ENCODE measurements around the gene PTPRN2.
"Not testable (repeated sequence)": the region's sequence is repeated elsewhere in the genome, so short reads cannot be mapped to it uniquely, and the experiment has no call there.

PTPRN2 gene

DNA sequence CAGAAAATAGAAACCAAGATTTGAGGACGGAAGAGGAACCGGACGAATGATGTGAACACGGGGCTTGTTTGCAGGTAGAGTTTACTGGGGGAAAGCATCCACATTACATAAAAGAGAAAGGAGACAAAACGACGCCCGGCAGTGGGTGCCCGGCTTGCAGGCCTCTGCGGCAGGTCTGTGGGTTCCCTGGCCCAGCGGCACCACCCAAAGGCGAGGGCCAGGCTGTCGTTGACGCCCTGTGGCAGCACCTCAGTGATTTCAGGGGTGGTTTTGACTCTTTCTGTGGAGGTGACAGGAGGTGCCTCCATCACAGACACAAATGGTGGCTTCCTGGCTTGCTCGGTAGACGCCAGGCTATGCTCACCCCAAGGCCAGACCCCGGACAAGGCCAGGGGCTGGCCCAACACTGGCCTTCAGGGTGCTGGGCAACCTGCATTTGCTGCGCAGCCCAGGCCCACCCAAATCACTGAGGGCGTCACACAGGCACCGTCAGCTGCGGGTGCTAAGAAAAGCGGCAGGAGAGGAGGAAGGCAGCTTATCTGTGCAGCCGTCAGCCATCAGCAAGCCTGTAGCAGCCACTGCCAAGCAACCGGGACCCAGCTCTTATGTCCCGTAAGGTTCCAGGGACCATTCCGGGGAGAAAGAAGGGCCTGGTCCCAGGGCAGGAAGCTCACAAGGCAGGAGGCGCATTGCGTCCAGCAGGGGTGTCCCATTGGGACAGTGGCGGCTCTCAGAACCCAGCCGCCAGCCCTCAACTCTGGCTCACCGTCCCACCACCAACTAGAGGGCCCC lies 230.3 kb downstream of the PTPRN2 start:
- DNase-seq, result no peak

DNA sequence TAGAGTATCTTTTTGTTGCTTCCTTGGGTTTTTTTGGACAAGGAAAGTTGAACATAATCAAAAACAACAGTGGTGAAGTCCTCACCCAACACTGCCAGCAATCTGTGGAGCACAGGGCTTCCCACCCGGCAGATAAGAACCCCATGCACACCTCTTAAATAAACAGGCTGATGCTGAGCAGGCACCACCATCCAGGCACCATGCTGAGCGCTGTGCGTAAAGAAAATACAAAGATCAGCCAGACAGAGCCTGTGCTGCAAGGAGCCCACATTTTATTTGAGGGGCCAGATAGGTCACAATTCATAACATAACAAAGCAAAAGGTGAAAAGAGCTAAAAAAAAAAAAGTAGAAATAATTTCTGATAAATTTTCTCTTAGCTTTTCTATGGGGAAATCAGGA lies 231.2 kb downstream of the PTPRN2 start:
- DNase-seq, result no peak

DNA sequence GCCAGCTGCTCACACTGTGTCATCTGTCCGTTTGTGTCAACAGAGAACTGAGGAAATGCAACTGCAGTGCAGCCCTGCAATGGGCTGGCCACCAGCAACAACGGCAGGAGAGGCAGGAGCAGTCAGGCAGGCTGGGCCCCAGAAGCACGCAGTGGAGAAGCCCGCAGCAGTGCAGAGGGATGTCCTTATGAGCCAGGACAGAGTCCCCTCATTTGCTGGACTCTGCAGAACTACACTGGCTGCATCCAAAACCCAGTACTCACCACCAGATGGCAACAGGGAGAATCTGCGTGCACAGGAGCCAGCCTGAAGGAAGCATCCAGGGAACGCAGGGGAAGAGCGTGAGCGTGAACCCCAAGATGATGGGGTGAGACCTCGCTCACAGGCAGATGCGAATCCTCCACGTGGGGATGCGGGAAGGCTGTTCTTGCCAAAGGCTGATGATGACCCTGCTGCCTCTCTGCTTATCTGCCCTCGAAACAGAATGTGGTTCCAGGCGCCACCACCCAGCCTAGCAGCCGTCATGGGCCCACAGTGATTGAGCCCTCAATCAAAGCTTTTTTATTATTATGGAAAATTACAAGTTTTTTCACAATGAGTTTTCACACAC lies 232.1 kb downstream of the PTPRN2 start:
- no peak for DNase-seq

DNA sequence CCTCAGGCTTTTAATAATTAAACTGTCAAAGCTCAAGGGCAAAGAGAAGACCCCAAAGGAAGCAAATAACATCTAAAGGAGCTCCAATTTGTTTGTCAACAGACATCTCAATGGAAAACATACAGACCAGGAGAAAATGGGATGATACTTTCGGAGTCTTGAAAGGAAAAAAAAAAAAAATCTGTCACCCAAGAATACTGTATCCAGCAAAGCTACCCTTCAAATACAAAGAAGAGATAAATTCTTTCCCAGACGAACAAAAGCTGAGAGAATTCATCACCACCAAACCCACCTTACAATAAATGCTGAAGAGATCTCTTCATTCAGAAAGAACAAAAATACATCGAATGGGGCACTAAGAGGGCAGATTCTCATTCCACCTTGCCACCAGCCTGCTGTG lies 232.8 kb downstream of the PTPRN2 start:
- DNase-seq, result no peak

DNA sequence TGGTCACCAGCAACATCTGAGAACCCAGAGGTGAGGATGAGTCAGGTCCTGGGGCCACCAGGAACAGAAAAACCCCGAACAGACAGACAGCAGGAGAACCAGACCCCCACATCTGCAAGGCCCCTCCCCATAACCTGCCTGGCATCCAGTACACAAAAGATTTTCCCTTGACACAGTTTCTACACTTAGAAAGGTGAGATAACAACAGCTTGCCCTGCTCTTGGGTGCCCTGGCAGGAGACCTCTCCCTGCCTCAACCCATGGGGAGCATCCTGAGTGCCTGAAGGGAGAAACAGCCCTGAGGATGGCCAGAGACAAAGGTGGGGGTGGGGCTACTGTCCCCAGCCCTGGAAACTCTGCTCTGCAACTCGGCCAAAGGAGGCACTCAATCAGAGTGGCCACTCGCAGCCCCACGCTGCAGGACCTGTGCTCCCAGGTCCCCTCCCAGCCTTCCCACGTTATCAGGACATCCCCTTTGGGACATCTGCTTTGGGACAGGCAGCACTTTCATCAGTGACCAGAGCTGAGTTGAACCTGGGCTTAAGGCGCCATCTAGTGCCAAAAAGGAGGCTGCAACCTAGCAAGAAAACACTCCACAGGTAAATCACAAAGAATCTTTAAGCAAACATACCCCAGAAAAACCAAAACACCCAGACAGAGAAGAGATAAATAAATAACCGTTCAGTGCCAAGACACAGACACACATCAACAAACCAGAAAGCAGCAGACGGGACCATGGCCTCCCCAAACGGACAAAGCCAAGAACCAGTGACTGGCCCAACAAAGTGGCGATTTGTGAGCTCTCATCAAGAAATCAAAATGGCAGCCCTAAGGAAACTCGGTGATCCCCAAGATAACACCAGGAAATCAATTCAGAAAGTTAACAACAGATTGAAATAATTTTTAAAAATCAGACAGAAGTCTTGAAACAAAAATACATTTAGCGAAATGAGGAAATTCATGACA lies 233.7 kb downstream of the PTPRN2 start:
- no peak for DNase-seq

DNA sequence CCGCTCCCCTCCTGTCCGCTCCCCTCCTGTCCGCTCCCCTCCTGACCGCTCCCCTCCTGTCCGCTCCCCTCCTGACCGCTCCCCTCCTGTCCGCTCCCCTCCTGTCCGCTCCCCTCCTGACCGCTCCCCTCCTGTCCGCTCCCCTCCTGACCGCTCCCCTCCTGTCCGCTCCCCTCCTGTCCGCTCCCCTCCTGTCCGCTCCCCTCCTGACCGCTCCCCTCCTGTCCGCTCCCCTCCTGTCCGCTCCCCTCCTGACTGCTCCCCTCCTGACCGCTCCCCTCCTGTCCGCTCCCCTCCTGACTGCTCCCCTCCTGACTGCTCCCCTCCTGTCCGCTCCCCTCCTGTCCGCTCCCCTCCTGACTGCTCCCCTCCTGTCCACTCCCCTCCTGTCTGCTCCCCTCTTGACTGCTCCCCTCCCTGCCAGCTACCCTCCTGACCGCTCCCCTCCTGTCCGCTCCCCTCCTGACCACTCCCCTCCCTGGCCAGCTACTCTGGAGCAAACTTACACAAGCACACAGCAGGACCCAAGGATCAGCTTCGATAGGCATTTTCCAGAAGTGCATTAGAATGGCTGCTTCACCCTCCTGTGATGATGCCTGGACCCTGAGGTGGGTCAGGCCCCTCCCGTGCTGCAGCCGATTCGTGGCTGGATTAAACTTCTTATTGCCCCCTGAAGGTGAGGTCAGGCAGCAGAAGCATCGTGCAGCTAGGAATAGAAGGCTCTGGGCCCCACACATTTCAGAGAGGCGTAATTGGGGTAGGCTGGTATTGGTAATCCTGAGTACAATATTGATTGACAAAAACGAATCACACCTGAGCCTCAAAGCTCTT lies 235.5 kb downstream of the PTPRN2 start:
- not testable (repeated sequence) for DNase-seq

DNA sequence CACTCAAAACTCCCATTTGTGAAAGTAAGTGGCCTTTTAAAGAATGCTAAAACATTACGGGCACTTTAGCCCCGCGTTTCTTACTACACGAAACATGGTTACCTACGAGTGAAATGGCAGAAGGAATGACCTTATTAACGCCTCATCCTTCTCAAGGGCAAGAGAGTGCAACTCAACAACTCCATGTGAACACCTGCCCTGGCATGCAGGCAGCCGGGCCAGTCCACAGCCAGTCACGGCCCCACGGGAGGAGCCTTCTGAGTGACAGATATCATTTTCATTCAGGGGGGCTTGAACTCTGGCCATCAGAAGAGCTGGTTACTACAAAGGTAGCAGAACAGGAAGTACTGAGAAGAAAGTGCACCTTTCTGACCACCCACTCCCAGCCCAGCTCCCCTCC lies 236.1 kb downstream of the PTPRN2 start:
- DNase-seq, result no peak

DNA sequence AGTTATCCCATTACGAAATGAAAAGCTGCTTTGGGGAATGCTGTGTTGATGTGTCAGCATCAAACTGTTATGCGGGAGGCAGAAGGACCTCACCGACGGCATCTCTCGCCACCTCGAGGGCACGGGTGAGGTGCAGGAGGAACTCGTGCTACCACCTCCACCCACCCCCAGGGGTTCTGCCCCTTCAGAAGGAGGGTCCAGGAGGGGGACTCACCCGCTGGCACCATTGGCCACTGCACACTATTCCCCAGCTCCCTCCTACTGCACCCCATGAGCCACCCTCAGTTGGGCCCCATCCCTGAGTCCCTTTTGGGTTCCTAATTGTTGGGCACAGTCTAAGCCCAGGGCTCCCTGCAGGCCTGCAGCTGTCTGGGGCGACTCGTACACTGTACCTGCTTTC lies 236.6 kb downstream of the PTPRN2 start:
- DNase-seq, result no peak

DNA sequence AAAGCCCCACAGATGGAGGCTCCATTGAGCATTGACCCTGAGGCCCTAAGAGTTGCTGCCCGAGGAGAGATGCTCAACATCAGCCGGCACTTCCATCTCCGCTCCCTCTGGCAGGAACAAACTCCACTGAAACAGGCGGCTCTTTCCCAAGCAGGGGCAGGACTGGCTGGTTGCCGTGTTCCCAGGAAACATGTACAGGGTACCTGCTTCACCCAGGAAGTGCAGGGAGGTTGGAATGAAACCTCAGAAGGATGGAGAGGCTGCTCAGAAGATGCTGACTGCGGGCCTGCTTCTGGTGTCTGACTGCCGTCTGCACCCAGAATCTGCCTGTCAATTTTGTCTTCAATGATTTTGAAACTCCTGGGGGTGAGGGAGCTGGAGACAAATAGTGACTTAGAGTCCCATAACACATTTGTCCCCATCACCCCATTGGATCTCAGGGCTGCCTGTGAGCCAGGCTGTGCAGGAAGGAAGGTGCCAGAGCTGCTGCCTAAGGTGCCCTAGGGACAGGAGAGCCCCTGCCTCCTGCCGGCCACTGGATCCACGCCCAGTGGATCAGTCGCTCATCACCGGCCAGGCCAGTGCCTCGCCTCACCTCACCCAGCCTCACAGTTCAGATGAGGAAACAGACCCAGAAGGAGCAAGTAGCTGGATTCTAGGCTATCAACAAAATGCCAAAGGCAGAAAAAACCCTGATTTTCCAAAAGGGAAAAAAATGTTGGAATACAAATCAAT lies 237.3 kb downstream of the PTPRN2 start:
- no peak for DNase-seq

DNA sequence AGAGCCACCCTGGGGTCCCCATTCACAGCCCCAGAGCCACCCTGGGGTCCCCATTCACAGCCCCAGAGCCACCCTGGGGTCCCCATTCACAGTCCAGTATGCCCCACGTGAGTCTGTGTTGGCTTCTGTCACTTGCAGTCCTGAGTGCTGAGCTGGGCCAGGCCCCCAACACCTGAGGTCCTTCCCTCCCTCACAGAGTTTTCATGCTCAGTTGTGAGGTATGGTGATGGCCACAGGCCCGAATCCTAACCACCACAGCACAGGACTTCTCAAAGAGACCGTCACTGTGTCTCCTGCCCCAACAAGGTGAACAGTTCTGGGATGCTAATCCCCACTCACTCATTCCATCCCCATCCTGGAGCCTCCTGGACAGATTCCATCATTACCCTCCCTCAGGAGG lies 239.2 kb downstream of the PTPRN2 start:
- DNase-seq, result no peak

DNA sequence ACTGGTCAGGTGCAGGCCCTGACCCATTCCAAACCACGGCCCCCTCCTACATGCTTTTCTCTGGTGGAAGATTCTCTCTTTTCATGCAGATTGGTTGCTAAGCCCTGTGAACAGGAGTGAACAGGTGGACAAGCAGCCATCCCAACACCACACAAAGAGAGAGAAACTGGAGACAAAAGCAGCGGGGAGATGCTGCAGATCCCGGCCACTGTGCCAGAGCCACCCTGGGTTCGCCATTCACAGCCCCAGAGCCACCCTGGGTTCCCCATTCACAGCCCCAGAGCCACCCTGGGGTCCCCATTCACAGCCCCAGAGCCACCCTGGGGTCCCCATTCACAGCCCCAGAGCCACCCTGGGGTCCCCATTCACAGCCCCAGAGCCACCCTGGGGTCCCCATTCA lies 239.6 kb downstream of the PTPRN2 start:
- not testable (repeated sequence) for DNase-seq

DNA sequence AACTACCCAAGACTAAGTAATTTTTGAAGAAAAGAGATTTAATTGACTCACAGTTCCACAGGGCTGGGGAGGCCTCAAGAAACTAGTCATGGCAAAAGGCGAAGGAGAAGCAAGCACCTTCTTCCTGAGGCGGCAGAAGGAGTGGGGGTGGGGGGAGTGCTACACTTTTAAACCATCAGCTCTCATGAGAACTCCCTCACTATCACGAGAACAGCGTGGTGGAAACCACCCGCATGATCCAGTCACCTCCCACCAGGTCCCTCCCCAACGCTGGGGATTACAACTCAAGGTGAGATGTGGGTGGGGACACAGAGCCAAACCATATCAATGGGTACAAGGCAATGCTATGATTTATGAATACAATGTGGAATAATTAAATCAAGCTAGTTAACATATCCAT lies 241.9 kb downstream of the PTPRN2 start:
- DNase-seq, result no peak

DNA sequence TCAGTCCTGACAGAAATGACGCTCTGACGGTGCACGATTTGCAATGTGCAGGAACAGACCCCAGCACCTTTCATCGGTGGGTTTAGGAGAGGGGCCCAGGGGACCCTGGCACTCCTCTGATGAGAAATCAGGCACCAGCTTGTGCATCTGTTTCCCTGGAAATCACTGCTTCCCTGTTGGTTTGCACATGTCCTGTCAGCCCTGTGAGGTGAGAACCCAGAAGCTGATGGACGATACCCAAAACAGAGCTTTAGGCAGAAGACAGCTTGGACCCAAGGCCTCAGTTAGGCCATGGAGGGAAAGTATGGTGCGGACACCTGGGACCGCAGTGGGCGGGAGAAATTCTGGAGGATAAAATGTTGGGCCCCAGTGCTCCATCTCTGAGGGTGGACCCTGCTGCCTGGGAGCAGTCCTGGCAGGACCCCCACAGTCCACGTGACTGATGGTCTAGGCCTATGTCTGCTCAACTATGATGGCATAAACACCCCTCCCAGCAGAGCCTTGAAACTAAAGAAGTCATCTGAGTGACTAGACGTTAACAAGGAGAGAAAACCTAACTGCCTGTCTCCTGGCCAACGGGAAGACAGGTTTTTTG lies 242.8 kb downstream of the PTPRN2 start:
- DNase-seq, result no peak

DNA sequence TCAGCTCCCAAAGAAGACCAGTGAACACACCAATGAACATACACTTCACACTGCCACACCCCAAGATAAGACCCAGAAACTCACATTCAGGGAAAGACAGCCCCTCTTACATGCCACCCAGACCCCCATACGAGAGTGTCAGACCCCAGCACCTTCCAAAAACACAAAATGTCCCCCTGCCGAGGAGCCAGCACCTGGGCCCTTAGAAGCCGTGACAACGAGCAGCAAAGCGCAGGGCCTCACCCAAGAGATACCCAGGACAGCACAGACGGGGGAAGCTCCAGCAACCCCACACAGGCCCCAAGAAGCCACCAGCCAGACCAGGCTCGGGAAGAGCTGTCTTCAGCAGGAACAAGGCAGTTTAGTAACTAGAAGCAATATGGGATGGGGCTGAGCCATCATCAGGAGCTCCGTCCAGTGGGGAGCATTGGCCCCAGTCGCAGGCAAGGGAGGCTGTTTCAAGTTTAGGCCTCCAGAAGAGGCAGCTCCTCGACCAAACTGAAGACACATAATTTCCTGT lies 243.6 kb downstream of the PTPRN2 start:
- no peak for DNase-seq

DNA sequence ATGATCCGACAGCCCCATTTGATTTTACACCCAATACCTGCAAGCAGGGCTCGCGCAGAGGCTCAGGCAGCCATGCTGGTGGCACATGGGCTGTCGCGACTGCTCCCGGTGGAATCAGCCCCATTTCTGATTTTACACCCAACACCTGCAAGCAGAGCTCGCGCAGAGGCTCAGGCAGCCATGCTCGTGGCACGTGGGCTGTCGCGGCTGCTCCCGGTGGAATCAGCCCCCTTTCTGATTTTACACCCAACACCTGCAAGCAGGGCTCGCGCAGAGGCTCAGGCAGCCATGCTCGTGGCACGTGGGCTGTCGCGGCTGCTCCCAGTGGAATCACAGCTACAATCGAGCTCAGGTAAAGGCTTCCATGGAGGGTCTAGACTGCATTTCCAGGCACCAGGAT lies 244.1 kb downstream of the PTPRN2 start:
- DNase-seq, result no peak

DNA sequence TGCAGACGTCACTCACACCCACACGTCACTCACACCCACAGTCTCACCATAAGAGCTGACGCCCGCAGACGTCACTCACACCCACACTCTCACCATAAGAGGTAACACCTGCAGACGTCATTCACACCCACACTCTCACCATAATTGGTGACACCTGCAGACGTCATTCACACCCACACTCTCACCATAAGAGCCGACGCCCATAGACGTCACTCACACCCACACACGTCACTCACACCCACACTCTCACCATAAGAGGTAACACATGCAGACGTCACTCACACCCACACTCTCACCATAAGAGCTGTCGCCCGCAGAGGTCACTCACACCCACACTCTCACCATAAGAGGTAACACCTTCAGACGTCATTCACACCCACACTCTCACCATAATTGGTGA lies 246.5 kb downstream of the PTPRN2 start:
- DNase-seq, result not testable (repeated sequence)

DNA sequence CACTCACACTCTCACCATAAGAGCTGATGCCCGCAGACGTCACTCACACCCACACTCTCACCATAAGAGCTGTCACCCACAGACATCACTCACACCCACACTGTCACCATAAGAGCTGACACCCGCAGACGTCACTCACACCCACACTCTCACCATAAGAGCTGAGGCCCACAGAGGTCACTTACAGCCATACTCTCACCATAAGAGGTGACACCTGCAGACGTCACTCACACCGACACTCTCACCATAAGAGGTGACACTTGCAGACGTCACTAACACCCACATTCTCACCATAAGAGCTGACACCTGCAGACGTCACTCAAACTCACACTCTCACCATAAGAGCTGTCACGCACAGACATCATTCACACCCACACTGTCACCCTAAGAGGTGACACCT lies 250.7 kb downstream of the PTPRN2 start:
- DNase-seq, result not testable (repeated sequence)

DNA sequence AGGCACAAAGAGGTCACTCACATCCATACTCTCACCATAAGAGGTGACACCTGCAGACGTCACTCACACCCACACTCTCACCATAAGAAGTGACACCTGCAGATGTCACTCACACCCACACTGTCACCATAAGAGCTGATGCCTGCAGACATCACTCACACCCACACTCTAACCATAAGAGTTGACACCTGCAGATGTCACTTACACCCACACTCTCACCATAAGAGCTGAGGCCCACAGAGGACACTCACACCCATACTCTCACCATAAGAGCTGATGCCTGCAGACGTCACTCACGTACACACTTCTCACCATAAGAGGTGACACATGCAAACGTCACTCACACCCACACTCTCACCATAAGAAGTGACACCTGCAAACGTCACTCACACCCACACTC lies 255.1 kb downstream of the PTPRN2 start:
- not testable (repeated sequence) for DNase-seq

DNA sequence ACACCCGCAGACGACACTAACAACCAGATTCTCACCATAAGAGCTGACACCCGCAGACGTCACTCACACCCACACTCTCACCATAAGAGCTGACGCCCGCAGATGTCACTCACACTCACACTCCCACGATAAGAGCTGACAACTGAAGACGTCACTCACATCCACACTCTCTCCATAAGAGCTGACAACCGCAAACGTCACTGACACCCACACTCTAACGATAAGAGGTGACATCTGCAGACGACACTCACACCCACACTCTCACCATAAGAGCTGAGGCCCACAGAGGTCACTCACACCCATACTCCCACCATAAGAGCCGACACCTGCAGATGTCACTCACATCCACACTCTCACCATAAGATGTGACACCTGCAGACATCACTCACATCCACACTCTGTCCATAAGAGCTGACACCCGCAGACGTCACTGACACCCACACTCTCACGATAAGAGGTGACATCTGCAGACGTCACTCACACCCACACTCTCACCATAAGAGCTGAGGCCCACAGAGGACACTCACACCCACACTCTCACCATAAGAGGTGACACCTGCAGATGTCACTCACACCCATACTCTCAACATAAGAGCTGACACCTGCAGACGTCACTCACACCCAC lies 255.7 kb downstream of the PTPRN2 start:
- not testable (repeated sequence) for DNase-seq

DNA sequence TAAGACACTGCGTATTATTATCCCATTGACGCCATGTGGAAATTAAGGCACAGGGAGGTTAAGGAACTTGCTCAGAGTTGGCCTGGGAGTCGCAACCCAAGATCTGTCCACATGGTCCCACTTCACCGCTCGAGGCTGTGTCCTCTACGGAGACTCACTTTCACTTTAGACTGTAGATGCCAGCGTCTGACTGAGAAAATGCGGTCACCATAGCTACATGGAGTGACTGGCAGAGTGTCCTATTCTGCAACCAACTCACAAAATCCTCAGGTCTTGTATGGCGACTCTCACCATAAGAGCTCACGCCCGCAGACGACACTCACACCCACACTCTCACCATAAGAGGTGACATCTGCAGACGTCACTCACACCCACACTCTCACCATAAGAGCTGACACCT lies 257.9 kb downstream of the PTPRN2 start:
- DNase-seq, result no peak
